Right lobe of liver (tissue), 6 donors: ENCODE data around the gene TIMM8B. TPM values are rescaled to one million over a fixed set of nuclear protein-coding genes. Genes with fewer than 3 reads are reported as not detected.

Experiments
- ATAC-seq, 4 donors: fragments of 200-7000 bp; cut with Tn5 transposase; one replicate each; pipeline ENCODE4 v1.9.1; 2020; ENCODE audit warnings: mild to moderate bottlenecking in 4 of 4, moderate library complexity in 4 of 4
- DNase-seq, 3 donors: peaks; one replicate each; pipeline ENCODE4 v3.0.0-alpha.2; 2020
- H3K27ac ChIP-seq, 3 donors: fragments of 200-600 bp; one replicate each; pipeline ENCODE4 v1.8.0; 2022
- H3K27me3 ChIP-seq, 2 donors: fragments of 200-600 bp; one replicate each; pipeline ENCODE4 v1.8.0; 2022
- H3K36me3 ChIP-seq, 4 donors: fragments of 200-600 bp; sonication (generic) in 1 of 4; one replicate each; pipeline versions ENCODE4 v1.5.1 to v1.8.0; 2017 to 2022; ENCODE audit warnings: control low read depth in 1 of 4
- H3K4me1 ChIP-seq, 4 donors: fragments of 200-600 bp; sonication (generic) in 1 of 4; one replicate each; pipeline versions ENCODE4 v1.5.1 to v1.8.0; 2017 to 2022; ENCODE audit warnings: control low read depth in 1 of 4
- H3K4me3 ChIP-seq, 3 donors: fragments of 200-600 bp; one replicate each; pipeline ENCODE4 v1.8.0; 2022
- H3K9me3 ChIP-seq, 4 donors: fragments of 200-600 bp; sonication (generic) in 1 of 4; one replicate each; pipeline versions ENCODE4 v1.5.1 to v1.8.0; 2017 to 2022; ENCODE audit warnings: control low read depth in 1 of 4
- POLR2A ChIP-seq: fragments of 450-650 bp; IDR thresholded peaks from one replicate; pipeline ENCODE4 v1.6.1; 2017; ENCODE audit warnings: antibody characterized with exemption, mild to moderate bottlenecking
- WGBS: methylation state at CpG from one replicate; pipeline ENCODE4 v1.1.6; 2018; ENCODE audit warnings: low coverage, low lambda C conversion rate; ENCODE audit not compliant: insufficient coverage; ENCODE audit errors: missing lambda C conversion rate; 5-methylcytosine and 5-hydroxymethylcytosine counted together
- intact Hi-C, 2 donors: fragments of 100-400 bp; cut with DNase I; formaldehyde crosslinking; loops; one replicate each; pipeline versions ENCODE4 v1.11.2 to v1.14.1; 2022
- total RNA-seq, 6 experiments: library from RNA; depleted of rRNA in 2 of 6; stranded (reverse); fragments of >200 nt in 2 of 6; fragmentation: NEBNext Ultra II Directional in 3 of 6; extraction: Animal tissue kit (Norgen Biotek cat#: 25700) in 3 of 6; gene quantifications; one replicate each; pipeline versions ENCODE4 v1.1.0 to v1.2.4, GENCODE V29; 2016 to 2023
- TF ChIP-seq, protein P1 (sequence below), 4 donors: fragments of 200-600 bp in 3 of 4; fragments of 450-650 bp in 1 of 4; IDR thresholded peaks; one replicate each; pipeline versions ENCODE4 v1.5.1 to v1.8.0; 2016 to 2022; ENCODE audit warnings: antibody characterized with exemption in 4 of 4, mild to moderate bottlenecking in 2 of 4
- donor health status: DM: no; HTN: yes; CAD: no.
- donor health status: DM: no; HTN: no; CAD: no.
- donor health status: DM: no; HTN: no; CAD: no.
- donor health status: DM: no; HTN: yes; CAD: no.
- donor health status: DM: no; HTN: yes; CAD: no.

The TIMM8B gene
- total RNA-seq, 6 experiments from 2014 or later = 27.9 to 36.6 (median 31.4) TPM

DNA sequence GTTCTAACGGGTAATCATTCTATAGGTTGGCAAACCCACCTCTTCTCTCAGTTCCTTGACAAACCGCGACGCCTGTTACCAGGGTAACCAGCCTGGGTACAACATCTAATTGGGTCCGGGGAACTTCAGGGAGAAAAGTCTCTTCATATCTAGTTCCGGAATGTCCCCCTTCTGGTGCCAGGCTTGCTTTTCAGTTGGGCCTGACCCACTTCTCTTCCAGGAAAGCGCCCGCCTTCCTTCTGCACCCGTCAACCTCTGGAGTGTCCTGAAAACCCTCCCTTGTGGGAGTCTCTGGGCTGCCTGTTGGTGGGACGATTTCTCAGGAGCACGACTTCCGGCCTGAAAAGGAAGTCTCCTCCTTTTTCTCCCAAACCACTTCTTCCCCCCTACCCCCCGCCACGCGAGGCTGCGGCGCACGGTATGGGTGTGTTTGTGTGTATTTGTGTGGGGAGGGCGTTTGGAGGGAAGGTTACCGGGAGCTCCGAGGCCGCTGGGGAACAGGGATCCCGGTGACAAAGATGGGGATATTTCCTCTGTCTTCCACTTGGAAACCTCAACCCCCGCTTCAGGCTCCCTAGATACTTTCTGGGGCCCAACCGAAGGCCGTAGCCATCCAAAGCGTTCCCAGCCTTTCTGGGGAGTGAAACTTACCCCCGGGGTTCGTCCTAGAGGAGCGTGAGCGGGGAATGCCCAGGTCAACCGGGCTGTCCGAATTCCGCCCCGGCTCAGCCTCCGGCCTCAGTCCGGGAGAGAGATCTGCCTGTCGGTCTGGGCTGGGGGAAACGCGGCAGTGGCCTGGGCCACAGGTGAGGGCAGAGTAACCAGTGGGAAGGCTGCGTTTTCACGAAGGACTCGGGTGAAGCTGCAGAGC lies 12.4 kb downstream of the TIMM8B start, which contains the start of the genes NKAPD1 and PIH1D2:
Gene NKAPD1, plus strand, starts transcription at position 359 of the 871 bp plus-strand sequence. CDS start 1,276 bp downstream, outside the sequence.
Gene PIH1D2, minus strand, starts transcription at position 77 of the 871 bp plus-strand sequence. CDS start 843 bp downstream, outside the sequence.
- ATAC-seq = peak; percentile 94 to 96 (median 95)
- intact Hi-C loops = no loop called here
- Histone ChIP-seq H3K4me1 (no peaks in the 10 kb centered on the region), H3K9me3 (no peaks in the 10 kb centered on the region), H3K4me3 (peak within 1 kb of the TSS; percentile 71 to 86 (median 81)), H3K36me3 (peaks cover 0 to 25% (median 4%) of the 10 kb centered on the region in 4 donors), H3K27ac (peak within 1 kb of the TSS; percentile 84 to 91 (median 90)), H3K27me3 (no peaks in the 10 kb centered on the region)
- 5% methylated on average over 13 of the region's 43 CpGs for WGBS
- DNase-seq = peak; percentile 71 to 79 (median 74)
- TF ChIP-seq, protein P1, sequence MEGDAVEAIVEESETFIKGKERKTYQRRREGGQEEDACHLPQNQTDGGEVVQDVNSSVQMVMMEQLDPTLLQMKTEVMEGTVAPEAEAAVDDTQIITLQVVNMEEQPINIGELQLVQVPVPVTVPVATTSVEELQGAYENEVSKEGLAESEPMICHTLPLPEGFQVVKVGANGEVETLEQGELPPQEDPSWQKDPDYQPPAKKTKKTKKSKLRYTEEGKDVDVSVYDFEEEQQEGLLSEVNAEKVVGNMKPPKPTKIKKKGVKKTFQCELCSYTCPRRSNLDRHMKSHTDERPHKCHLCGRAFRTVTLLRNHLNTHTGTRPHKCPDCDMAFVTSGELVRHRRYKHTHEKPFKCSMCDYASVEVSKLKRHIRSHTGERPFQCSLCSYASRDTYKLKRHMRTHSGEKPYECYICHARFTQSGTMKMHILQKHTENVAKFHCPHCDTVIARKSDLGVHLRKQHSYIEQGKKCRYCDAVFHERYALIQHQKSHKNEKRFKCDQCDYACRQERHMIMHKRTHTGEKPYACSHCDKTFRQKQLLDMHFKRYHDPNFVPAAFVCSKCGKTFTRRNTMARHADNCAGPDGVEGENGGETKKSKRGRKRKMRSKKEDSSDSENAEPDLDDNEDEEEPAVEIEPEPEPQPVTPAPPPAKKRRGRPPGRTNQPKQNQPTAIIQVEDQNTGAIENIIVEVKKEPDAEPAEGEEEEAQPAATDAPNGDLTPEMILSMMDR (IDR thresholded peaks at IDR 0.05) = peak in 1 of 4 donors; percentile 25
- no peak for TF ChIP-seq POLR2A

DNA sequence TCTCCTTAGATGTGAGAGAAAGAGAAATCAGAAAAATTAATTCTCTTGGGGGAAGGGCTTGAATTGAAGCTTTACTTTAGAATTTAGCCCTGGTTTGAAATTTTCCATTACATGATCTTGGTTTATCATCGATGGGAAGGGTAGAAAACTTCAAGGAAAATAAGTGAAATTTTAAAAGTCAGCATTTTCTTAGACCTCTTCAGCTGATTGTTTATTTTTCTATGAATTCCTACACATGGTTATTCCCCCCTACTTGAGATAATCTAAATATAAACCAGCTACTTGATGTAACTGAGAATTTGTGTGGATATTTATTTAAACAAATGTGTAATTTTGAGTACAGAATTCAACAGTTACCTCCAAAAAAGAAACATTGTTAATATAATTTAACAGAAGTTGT lies 23.6 kb downstream of the TIMM8B start:
- no peaks in the 10 kb centered on the region for H3K9me3 ChIP-seq
- ATAC-seq = no peak
- no peaks in the 10 kb centered on the region for H3K4me1 ChIP-seq
- no peak overlapping the region for H3K27ac ChIP-seq
- WGBS = 58% methylated on average over 1 of the region's 1 CpG
- peaks cover 0 to 51% (median 13%) of the 10 kb centered on the region in 4 donors for H3K36me3 ChIP-seq
- H3K4me3 ChIP-seq = no peak overlapping the region
- H3K27me3 ChIP-seq = no peaks in the 10 kb centered on the region
- DNase-seq = no peak
- TF ChIP-seq, protein P1 (IDR thresholded peaks at IDR 0.05) = no peak
- TF ChIP-seq POLR2A = no peak
- intact Hi-C loops = no loop called here

DNA sequence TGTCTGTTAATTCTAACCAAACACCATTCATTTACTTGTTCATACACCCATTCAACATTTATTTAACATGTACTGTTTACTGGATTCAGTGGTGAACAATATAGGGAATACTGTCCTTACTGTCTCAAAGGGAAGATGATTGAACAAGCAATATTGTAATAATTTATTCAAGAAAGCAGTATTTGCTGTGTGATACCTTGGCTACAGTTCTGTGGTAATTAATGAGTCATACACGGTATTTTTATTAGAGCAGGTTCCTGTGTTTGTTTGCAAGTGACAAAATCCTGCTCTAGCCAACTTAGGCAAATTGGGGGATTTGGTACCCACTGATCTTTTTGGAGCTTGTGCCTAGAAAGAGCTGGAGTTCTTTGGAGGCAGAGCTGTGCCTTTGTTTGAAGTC lies 28.5 kb downstream of the TIMM8B start:
- peaks cover 0 to 71% (median 20%) of the 10 kb centered on the region in 4 donors for H3K36me3 ChIP-seq
- H3K4me1 ChIP-seq = no peaks in the 10 kb centered on the region
- no peak for TF ChIP-seq POLR2A
- TF ChIP-seq, protein P1 (IDR thresholded peaks at IDR 0.05) = no peak
- no peaks in the 10 kb centered on the region for H3K27me3 ChIP-seq
- ATAC-seq (no peak), DNase-seq (no peak)
- H3K9me3 ChIP-seq = no peaks in the 10 kb centered on the region
- H3K4me3 ChIP-seq = no peak overlapping the region
- WGBS = 39% methylated on average over 1 of the region's 1 CpG
- intact Hi-C loops = no loop called here
- H3K27ac ChIP-seq = no peak overlapping the region

DNA sequence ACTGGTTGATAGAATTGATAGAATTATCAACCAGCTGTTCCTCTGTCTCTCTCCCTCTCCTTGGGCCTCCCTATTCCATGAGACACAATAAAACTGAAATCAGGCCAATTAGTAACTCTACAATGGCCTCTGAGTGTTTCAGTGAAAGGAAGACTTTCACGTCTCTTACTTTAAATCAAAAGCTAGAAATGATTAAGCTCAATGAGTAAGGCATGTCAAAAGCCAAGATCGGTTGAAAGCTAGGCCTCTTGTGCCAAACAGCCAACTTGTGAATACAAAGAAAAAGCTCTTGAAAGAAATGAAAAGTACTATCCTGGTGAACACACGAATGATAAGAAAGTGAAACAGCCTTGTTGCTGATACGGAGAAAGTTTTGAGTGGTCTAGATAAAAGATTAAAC lies 29.4 kb downstream of the TIMM8B start:
- peaks cover 0 to 71% (median 18%) of the 10 kb centered on the region in 4 donors for H3K36me3 ChIP-seq
- ATAC-seq (no peak), DNase-seq (no peak)
- no peaks in the 10 kb centered on the region for H3K27me3 ChIP-seq
- intact Hi-C loops = no loop called here
- no peak overlapping the region for H3K4me3 ChIP-seq
- no peaks in the 10 kb centered on the region for H3K4me1 ChIP-seq
- H3K9me3 ChIP-seq = no peaks in the 10 kb centered on the region
- no peak overlapping the region for H3K27ac ChIP-seq
- 78% methylated on average over 4 of the region's 4 CpGs for WGBS
- TF ChIP-seq POLR2A = no peak
- TF ChIP-seq, protein P1 (IDR thresholded peaks at IDR 0.05) = no peak
